AG10803 (cell line): ENCODE results near the gene ESPN.

Experiments
- DNase-seq: peaks from one replicate; pipeline ENCODE4 v3.0.0; 2010; ENCODE audit warnings: low read depth
- H3K4me3 ChIP-seq: 2 replicates; pipeline ENCODE4 v1.5.1; 2011; ENCODE audit warnings: mild to moderate bottlenecking, low read length, control low read depth
- TF ChIP-seq, protein P1 (sequence below): conservative IDR thresholded peaks from 2 replicates; pipeline ENCODE4 v1.5.1; 2011; ENCODE audit warnings: mild to moderate bottlenecking, low read length, control low read depth, inconsistent platforms

The ESPN gene

DNA sequence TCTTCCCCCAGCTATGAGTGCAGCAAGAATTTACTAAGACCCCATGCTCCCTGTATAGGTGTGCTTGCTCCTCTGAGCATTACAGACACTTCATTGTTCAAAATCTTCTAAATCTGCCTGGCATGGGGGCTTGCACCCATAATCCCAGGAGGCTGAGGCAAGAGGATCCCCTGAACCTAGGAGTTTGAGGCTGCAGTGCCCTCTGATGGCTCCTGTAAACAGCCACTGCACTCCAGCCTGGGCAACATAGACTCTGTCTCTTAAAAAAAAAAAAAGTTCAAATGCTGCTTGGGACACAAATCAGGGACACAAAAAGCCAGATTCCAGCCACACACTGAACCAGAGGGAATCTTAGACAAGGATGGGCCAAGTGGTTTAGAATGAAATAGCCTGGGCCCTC lies 27.6 kb upstream of the ESPN start:
- TF ChIP-seq, protein P1, sequence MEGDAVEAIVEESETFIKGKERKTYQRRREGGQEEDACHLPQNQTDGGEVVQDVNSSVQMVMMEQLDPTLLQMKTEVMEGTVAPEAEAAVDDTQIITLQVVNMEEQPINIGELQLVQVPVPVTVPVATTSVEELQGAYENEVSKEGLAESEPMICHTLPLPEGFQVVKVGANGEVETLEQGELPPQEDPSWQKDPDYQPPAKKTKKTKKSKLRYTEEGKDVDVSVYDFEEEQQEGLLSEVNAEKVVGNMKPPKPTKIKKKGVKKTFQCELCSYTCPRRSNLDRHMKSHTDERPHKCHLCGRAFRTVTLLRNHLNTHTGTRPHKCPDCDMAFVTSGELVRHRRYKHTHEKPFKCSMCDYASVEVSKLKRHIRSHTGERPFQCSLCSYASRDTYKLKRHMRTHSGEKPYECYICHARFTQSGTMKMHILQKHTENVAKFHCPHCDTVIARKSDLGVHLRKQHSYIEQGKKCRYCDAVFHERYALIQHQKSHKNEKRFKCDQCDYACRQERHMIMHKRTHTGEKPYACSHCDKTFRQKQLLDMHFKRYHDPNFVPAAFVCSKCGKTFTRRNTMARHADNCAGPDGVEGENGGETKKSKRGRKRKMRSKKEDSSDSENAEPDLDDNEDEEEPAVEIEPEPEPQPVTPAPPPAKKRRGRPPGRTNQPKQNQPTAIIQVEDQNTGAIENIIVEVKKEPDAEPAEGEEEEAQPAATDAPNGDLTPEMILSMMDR, result no peak
- H3K4me3 ChIP-seq, result no peak overlapping the region
- no peak for DNase-seq

DNA sequence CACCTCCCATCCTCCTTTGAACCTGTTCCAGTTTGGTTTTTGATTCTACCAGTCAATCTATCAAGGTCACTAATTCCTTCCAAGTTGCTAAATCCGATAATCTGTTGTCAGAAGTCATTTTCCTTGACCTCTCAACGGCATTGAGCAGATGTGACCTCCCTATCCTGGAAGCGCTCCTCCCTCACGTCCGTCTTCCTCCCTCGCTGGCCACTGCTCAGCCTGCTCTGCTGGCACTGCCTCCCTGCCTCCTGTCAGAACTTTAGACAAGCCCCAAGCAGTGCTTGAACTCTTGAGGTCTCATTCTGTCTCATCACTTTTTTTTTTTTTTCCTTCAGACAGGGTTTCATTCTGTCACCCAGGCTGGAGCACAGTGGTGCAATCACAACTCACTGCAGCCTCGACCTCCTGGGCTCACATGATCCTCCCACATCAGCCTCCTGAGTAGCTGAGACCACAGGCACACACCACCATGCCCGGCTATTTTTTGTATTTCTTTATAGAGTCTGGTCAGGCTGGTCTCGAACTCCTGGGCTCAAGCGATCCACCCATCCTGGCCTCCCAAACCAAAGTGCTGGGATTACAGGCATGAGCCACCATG lies 26.6 kb upstream of the ESPN start:
- no peak for DNase-seq
- TF ChIP-seq, protein P1, result no peak
- H3K4me3 ChIP-seq, result no peak overlapping the region

DNA sequence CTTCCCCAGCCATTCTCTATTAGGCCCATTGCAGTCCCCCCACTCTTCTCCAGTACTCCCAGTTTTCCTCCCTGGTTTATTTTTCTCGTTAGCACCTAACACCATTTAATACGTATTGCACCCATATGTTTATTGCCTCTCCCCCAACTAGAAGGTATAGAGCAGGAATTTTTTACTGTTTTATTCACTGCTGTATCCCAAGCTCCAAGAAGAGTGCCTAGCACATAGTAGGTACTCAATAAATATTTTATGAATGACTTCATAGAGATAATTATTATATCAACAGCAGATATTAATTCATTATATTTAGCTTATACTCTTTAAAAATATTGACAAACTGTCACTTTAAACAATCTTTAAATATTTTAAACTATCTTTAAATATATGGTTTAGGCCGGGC lies 25.3 kb upstream of the ESPN start:
- H3K4me3 ChIP-seq, result no peak overlapping the region
- DNase-seq, result no peak
- TF ChIP-seq, protein P1, result no peak

DNA sequence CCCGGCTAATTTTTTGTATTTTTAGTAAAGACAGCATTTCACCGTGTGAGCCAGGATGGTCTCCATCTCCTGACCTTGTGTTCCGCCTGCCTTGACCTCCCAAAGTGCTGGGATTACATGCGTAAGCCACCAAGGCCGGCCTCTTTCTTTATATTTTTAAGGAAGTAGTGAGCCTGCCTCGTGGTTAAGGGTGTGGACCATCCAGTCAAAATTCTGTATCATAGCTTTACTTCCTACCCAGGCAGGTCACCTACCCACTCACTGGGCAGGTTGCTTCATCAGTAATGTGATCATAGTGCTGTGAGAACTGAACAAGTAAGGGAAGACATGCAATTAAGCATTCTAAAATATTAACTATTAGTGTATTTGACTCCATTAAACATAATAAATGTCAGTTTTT lies 22.9 kb upstream of the ESPN start:
- no peak overlapping the region for H3K4me3 ChIP-seq
- DNase-seq, result no peak
- TF ChIP-seq, protein P1, result no peak

GRCh38 chr1:6408023-6408422 lies 16.6 kb upstream of the ESPN start:
- TF ChIP-seq, protein P1, result no peak
- no peak overlapping the region for H3K4me3 ChIP-seq
- DNase-seq, result no peak

- TF ChIP-seq, protein P1, result 0 out of 2 replicates have a peak, but pooled peaks have one; percentile 2
- DNase-seq, result no peak
Observed at GRCh38 chr1:6409053-6409452, 15.5 kb upstream of the ESPN start.

DNA sequence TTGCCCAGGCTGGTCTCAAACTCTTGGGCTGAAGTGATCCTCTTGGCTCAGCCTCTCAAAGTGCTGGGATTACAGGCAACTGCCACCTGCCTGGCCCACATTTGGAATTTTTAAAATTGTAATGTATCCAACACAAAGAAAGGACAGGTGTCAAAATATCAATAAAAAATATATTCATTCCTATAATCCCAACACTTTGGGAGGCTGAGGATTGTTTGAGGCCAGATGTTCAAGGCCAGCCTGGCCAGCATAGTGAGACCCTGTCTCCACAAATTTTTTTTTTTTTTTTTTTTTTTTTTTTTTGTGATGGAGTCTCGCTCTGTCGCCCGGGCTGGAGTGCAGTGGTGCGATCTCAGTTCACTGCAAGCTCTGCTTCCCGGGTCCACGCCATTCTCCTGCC lies 14.8 kb upstream of the ESPN start:
- DNase-seq, result no peak
- TF ChIP-seq, protein P1, result no peak

More at GRCh38 chr1:6409053-6409452, 15.5 kb upstream of the ESPN start:
- H3K4me3 ChIP-seq, result no peak overlapping the region

More for the DNA sequence above, 14.8 kb upstream of the ESPN start:
- no peak overlapping the region for H3K4me3 ChIP-seq
